SJSA1 (cell line): Measurements from ENCODE around the gene ROR1. TPM values are rescaled to one million over a fixed set of nuclear protein-coding genes. Genes with fewer than 3 reads are reported as not detected.
A peak's percentile ranks its signal among the peaks of the same experiment; 100 is the strongest.

ENCODE experiments used
- DNase-seq, 2 experiments: peaks; one replicate each; pipeline ENCODE4 v3.0.0-alpha.2; 2015 to 2020; ENCODE audit warnings: low spot score in 2 of 2, low read depth in 1 of 2
- H3K27ac ChIP-seq: fragments of 250-450 bp; sonication (Bioruptor Pico); 2 replicates; pipeline ENCODE4 v1.5.1; 2020; ENCODE audit warnings: mild to moderate bottlenecking, moderate library complexity
- H3K27me3 ChIP-seq: fragments of 250-450 bp; sonication (Bioruptor Pico); replicated peaks from 2 replicates; pipeline ENCODE4 v1.5.1; 2020; ENCODE audit warnings: mild to moderate bottlenecking, moderate library complexity
- H3K36me3 ChIP-seq: fragments of 250-450 bp; sonication (Bioruptor Pico); 2 replicates; pipeline ENCODE4 v1.5.1; 2020; ENCODE audit warnings: mild to moderate bottlenecking
- H3K4me1 ChIP-seq: fragments of 250-450 bp; sonication (Bioruptor Pico); replicated peaks from 2 replicates; pipeline ENCODE4 v1.6.1; 2021; ENCODE audit warnings: mild to moderate bottlenecking
- H3K4me3 ChIP-seq: fragments of 250-450 bp; sonication (Bioruptor Pico); 2 replicates; pipeline ENCODE4 v1.5.1; 2020; ENCODE audit warnings: mild to moderate bottlenecking
- H3K9me3 ChIP-seq: fragments of 250-450 bp; sonication (Bioruptor Pico); replicated peaks from 2 replicates; pipeline ENCODE4 v1.5.1; 2020; ENCODE audit warnings: mild to moderate bottlenecking
- total RNA-seq: library from RNA; depleted of rRNA; stranded (reverse); fragments of >200 nt; shearing (Covaris generic); gene quantifications from 2 replicates; pipeline ENCODE4 v1.2.3, GENCODE V29; 2014

ROR1 gene
- total RNA-seq, 1 experiment from 2014 or later: 19.7 TPM

DNA sequence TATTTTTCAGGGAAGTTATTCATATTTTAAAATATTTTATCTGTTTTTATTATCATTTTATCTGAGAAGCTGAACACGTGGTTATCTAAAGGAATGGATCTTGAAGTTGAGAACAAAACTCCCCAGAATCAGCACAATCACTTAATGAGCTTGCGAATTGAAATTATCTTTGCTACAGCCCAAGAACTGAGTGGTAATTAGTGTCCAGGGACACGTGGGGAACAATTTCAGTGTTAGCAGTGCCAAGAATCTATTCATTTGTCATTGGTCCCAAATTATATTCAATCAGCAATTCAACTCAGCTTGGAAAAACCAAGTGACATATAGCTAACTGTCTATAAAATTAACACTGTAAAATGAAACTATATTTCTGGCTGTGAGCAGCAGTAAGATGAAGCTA is 232.0 kb downstream of the ROR1 start:
- no peak for DNase-seq
- Histone ChIP-seq H3K27ac (no peak overlapping the region), H3K27me3 (no peaks in the 10 kb centered on the region), H3K36me3 (no peaks in the 10 kb centered on the region), H3K9me3 (no peaks in the 10 kb centered on the region), H3K4me3 (no peak overlapping the region), H3K4me1 (peaks cover 26% of the 10 kb centered on the region)

DNA sequence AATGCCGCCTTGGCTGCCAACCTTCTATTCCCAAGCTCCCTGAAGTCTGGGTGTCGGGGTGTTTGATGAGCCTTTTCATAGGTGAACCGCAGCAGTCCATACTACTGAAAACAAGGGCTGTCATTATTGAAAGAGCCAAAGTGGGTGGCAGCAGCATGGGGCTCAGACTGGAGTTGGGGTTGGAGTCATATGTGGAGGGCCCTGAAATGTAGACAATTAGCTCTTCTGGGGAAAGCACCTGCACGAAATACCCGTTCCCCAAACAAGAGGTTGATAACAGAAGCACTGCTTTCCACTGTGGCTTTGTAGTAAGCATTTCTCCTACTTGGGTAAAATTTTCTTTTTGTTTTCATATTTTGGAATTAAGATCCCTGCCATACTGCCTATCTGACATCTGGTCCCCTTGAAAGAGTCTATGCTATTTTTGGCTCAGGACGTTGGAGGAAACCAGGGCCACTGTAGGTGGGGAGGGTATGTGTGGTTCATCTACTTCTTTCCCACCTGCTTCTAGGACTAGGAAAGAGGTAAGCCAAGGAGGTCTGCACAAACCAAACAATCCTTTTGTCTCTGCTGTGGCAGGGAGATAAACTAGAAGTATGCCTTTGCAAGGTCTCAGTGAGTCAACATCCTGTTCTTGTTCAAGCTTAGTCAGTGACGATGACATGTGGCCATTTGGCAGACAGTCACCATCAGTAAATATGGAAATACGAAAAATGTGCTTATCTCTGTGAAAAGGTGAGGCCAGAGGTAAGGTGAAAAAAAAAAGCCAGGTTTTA is 232.6 kb downstream of the ROR1 start:
- DNase-seq: peak; percentile 47 to 49
- Histone ChIP-seq H3K27me3 (no peaks in the 10 kb centered on the region), H3K36me3 (no peaks in the 10 kb centered on the region), H3K4me1 (peaks cover 19% of the 10 kb centered on the region), H3K9me3 (no peaks in the 10 kb centered on the region), H3K4me3 (no peak overlapping the region), H3K27ac (peak overlapping the region; percentile 13; the same call in 1 of the 2 replicates)

DNA sequence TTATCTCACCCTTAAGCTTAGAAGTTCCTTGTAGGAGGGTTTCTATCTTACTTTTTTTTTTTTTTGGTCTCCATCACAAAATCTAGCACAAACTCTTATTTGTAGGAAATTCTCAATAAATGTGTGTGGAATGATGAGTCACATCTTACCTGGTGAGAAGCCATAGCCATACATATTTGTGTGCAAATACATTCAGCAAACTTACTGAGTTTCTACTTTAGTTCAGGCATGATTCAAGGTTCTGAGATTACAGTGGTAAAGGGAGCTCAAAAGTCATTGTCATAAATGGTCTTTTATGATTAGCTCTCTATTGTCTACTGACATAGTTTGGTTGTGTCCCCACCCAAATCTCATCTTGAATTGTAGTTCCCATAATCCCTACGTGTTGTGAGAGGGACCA is 236.5 kb downstream of the ROR1 start:
- H3K27ac ChIP-seq: no peak overlapping the region
- H3K4me3 ChIP-seq: no peak overlapping the region
- peaks cover 15% of the 10 kb centered on the region for H3K4me1 ChIP-seq
- H3K9me3 ChIP-seq: no peaks in the 10 kb centered on the region
- no peaks in the 10 kb centered on the region for H3K27me3 ChIP-seq
- H3K36me3 ChIP-seq: no peaks in the 10 kb centered on the region
- DNase-seq: no peak

DNA sequence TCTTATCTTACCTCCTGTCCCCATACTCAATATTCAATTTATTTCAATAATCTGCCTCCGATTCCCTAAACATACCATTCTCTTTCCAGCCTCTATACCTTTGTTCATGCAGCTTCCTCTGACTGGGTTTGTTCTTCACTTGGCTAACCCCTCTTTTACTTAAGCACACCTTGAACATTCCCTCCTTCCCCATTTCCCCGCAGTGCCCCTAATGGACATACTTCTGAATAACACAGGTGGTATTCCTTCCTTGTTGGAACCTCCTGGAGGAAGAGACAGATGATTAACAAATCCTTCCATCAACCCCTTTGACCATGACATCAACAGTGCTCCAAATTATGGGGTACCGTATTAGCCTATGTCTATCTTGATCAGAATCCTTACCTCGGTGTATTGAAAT is 239.6 kb downstream of the ROR1 start:
- H3K4me1 ChIP-seq: no peaks in the 10 kb centered on the region
- H3K27ac ChIP-seq: no peak overlapping the region
- no peak for DNase-seq
- H3K36me3 ChIP-seq: no peaks in the 10 kb centered on the region
- no peaks in the 10 kb centered on the region for H3K27me3 ChIP-seq
- H3K9me3 ChIP-seq: no peaks in the 10 kb centered on the region
- H3K4me3 ChIP-seq: no peak overlapping the region

DNA sequence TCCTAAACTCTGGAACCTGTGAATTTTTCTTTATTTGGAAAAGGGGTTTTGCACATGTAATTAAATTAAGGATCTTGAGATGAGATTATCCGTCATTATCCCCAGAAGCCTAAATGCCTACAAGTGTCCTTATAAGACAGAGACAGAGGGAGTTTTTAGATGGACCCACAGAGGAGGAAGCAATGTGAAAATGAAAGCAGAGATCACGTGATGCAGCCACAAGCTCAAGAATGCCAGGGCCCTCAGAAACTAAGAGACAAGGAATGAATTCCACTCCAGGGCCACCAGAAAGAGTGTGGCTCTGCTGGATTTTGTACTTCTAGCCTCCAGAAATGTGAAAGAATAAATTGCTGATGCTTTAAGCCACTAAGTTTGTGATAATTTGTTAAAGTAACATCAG is 246.0 kb downstream of the ROR1 start:
- Histone ChIP-seq H3K4me3 (no peak overlapping the region), H3K9me3 (no peaks in the 10 kb centered on the region), H3K27me3 (no peaks in the 10 kb centered on the region), H3K27ac (peak overlapping the region; percentile 26), H3K4me1 (peaks cover 9% of the 10 kb centered on the region), H3K36me3 (no peaks in the 10 kb centered on the region)
- DNase-seq: peak; percentile 53 to 59

DNA sequence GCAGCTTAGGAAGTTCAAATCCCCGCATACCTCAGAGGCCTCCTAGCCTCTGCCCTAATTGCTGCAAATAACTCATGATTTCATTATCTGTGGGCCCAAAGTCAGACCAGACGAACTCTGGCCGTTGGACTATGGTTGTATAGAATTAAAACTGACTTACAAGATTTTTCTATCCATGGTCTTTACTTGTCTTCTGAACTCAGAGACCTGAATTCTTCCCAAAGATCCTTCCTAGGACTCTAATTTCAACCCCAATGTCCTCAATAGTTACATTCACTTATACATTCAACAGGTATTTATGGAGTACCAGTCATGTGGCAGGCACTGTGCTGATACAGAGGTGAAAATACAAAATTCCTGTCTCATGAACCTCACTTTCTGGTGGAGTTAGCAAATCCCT is 247.2 kb downstream of the ROR1 start:
- DNase-seq: no peak
- H3K27ac ChIP-seq: no peak overlapping the region
- H3K4me1 ChIP-seq: peaks cover 9% of the 10 kb centered on the region
- H3K4me3 ChIP-seq: no peak overlapping the region
- H3K9me3 ChIP-seq: no peaks in the 10 kb centered on the region
- no peaks in the 10 kb centered on the region for H3K27me3 ChIP-seq
- no peaks in the 10 kb centered on the region for H3K36me3 ChIP-seq

DNA sequence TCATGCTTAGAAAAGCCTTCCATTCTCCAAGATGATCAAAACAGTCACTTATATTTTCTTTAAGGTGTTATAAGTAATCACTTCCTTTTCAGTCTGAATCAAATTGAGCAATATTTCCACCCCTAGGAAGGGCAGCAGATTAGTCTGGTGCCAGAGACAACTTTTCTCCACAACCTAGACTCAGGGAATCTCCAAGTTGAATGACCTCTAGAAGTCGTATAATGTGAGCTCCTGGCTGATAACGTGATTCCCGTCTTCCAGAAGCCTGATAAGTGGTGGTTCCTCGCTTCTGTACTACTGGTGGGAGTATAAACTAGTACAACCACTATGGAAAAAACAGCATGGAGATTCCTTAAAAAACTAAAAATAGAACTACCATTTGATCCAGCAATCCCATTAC is 251.2 kb downstream of the ROR1 start:
- Histone ChIP-seq H3K4me1 (peaks cover 2% of the 10 kb centered on the region), H3K4me3 (no peak overlapping the region), H3K9me3 (peaks cover 3% of the 10 kb centered on the region; the same call in 1 of the 2 replicates), H3K27me3 (no peaks in the 10 kb centered on the region), H3K36me3 (no peaks in the 10 kb centered on the region), H3K27ac (no peak overlapping the region)
- DNase-seq: no peak

DNA sequence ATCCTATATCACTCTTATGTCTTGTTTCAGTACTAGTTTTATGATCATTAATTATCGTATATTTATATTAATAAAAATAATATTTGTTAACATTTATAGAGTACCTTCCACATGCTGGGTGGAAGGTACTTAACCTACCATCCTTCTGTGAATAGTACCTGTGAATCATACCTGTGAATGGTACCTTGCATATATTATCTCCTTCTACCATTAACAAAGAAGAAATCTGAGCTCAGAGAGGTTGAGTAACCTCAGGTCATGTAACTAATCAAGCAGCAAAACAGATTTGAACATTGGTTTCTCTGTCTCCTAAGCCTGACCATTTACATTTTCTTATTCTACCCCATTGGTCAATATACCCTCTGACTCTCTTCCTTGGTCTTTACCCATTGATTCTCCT is 255.2 kb downstream of the ROR1 start:
- no peaks in the 10 kb centered on the region for H3K27me3 ChIP-seq
- H3K9me3 ChIP-seq: peaks cover 3% of the 10 kb centered on the region; the same call in 1 of the 2 replicates
- DNase-seq: no peak
- no peak overlapping the region for H3K27ac ChIP-seq
- H3K4me1 ChIP-seq: no peaks in the 10 kb centered on the region
- no peaks in the 10 kb centered on the region; the same call in 1 of the 2 replicates for H3K36me3 ChIP-seq
- H3K4me3 ChIP-seq: no peak overlapping the region

DNA sequence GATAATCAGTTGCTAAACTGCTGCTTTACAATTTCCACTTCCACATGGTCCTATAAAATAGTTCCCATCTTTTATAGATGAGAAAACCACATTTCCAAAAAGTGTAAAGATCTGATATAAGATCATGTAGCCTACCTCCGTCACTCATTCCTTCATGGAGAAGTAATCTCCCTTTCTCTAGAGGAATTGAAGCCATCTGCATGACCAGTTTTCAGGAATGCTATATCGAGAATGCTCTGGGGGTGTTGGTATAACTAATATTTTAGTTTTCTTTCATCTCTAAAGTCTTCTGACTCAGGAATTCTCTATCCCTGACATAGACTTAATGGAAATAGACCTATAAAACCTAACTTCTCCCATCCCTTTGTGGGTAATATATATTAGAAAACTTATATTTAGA is 256.6 kb downstream of the ROR1 start:
- no peak for DNase-seq
- Histone ChIP-seq H3K27ac (no peak overlapping the region), H3K4me3 (no peak overlapping the region), H3K27me3 (no peaks in the 10 kb centered on the region), H3K9me3 (peaks cover 3% of the 10 kb centered on the region; the same call in 1 of the 2 replicates), H3K4me1 (no peaks in the 10 kb centered on the region), H3K36me3 (no peaks in the 10 kb centered on the region; the same call in 1 of the 2 replicates)

DNA sequence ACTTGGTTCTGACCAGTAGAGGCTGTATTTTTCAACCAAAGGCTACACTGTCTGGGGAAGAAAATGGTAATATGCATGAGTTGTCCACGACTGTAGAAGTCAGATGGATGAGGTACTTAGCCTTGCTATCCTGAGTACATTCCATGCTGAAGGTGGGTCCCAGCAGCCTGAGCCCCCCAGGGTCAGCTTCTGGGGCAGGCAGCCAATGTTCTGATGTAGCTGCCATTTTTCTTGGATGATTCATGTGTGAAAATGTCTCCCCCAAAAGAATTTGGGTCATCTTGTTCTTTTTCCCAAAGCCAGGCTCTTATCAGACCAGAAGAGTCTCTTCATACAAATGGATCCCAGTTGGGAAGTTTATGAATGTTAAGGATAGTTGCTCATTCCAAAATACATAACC is 257.4 kb downstream of the ROR1 start:
- H3K4me3 ChIP-seq: no peak overlapping the region
- no peak overlapping the region for H3K27ac ChIP-seq
- H3K9me3 ChIP-seq: peaks cover 3% of the 10 kb centered on the region; the same call in 1 of the 2 replicates
- DNase-seq: no peak
- no peaks in the 10 kb centered on the region for H3K27me3 ChIP-seq
- no peaks in the 10 kb centered on the region for H3K4me1 ChIP-seq
- H3K36me3 ChIP-seq: no peaks in the 10 kb centered on the region; the same call in 1 of the 2 replicates

DNA sequence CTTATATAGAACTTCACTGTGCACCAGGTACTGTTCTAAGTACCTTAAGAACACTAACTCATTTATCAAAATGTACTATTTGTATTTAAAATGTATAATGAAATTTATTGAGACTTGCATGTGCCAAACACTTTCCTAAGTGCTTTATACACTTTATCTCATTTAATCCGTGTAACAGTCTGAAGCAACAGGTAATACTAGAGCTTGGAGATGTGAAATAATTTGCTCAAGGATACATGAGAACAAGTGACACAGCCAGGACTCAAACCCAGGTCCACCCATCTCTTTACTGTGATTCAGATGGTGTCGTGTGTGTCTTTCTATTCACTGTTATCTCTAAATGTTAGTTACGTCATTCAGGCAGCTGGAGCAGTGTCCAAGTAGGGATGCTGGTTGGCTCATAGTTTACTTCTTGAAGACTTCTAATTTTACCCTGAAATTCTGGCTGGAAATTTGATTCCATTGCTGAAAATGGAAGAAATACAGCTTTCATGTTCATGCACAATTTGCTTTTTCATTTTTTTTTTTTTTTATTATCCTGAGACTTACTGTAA is 259.9 kb downstream of the ROR1 start:
- DNase-seq: no peak
- H3K4me3 ChIP-seq: no peak overlapping the region
- peaks cover 14% of the 10 kb centered on the region for H3K4me1 ChIP-seq
- H3K9me3 ChIP-seq: no peaks in the 10 kb centered on the region; the same call in 1 of the 2 replicates
- H3K36me3 ChIP-seq: no peaks in the 10 kb centered on the region; the same call in 1 of the 2 replicates
- H3K27me3 ChIP-seq: no peaks in the 10 kb centered on the region
- no peak overlapping the region for H3K27ac ChIP-seq

DNA sequence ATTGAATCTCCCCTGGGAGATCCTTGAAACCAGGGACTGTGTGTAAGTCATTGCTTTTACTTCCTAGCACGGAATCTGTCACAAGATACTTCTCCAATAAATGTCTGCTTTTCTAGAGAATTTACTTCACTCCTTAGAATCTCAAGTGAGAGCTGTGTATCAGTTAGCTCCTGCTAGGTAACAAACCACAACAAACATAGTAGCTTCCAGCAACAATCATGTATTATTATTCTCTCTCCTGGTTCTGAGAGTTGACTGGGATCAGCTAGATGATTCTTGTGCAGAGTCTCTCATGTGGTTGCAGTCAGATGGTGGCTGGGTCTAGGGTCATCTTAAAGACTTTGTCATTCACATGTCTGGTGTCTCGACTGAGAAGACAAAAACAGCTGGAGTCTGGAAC is 262.7 kb downstream of the ROR1 start:
- H3K27ac ChIP-seq: no peak overlapping the region
- no peaks in the 10 kb centered on the region for H3K27me3 ChIP-seq
- no peak for DNase-seq
- no peaks in the 10 kb centered on the region; the same call in 1 of the 2 replicates for H3K36me3 ChIP-seq
- H3K4me1 ChIP-seq: peaks cover 32% of the 10 kb centered on the region
- no peaks in the 10 kb centered on the region for H3K9me3 ChIP-seq
- H3K4me3 ChIP-seq: no peak overlapping the region

DNA sequence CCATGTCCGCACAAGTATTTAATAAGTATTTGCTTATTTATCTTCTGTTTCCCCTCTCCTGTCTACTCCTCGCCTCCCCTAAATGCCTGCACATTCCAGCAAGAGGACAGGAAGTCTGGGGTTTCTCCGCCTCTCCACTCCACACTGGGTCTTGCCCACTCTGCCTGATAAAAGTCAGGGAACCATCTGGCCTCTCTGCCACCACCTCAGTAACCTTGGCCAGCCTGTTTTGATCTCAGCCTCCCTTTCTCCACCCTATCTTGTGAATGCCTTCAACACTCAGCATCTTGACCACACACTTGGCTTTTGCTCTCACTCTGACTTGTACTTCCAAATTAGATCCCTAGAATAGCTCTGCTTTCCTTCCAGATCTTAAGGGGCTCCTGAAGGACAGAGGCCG is 264.3 kb downstream of the ROR1 start:
- H3K36me3 ChIP-seq: no peaks in the 10 kb centered on the region; the same call in 1 of the 2 replicates
- peak overlapping the region; percentile 67; the same call in 1 of the 2 replicates for H3K27ac ChIP-seq
- no peaks in the 10 kb centered on the region for H3K27me3 ChIP-seq
- H3K4me3 ChIP-seq: no peak overlapping the region
- H3K4me1 ChIP-seq: peaks cover 44% of the 10 kb centered on the region
- DNase-seq: peak; percentile 33 to 52
- no peaks in the 10 kb centered on the region for H3K9me3 ChIP-seq

DNA sequence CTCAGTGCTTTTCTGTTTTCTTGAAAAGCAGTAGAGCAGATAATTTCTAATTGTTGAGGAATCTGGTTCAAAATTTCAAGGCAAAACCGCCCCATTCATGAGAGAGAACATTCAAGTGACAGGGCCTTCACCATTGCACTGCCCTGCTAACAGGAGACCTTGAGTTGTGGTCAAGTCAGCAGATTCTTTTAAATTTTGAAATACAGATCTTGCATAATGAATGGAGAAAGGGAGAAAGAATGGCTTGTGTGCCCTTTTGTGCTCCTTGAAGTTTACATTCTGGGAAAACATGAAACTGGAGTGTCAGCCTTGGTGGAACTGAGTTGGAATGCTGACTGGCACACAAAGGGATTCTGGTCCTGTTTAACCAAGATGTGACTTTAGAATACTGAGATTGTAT is 265.1 kb downstream of the ROR1 start:
- no peak for DNase-seq
- H3K36me3 ChIP-seq: no peaks in the 10 kb centered on the region
- peaks cover 52% of the 10 kb centered on the region for H3K4me1 ChIP-seq
- peak overlapping the region; percentile 67 for H3K27ac ChIP-seq
- H3K4me3 ChIP-seq: no peak overlapping the region
- no peaks in the 10 kb centered on the region for H3K9me3 ChIP-seq
- H3K27me3 ChIP-seq: no peaks in the 10 kb centered on the region
